HEK293 (cell line): Measurements from ENCODE around the gene CPNE5.
A peak's percentile ranks its signal among the peaks of the same experiment; 100 is the strongest.

Experiments
- CTCF ChIA-PET: fragments of 350-600 bp; formaldehyde crosslinking; extraction: SDS; loops from one replicate; lab custom pipeline; 2021; ENCODE audit warnings: antibody characterized with exemption; lab: Yijun Ruan, JAX
- POLR2A ChIA-PET: fragments of 300-600 bp; formaldehyde crosslinking; extraction: SDS; loops from one replicate; lab custom pipeline; 2020; ENCODE audit warnings: antibody characterized with exemption, inconsistent platforms; lab: Yijun Ruan, JAX
- H3K27ac ChIP-seq: fragments of 200-500 bp; sonication (Bioruptor generic); 2 replicates; pipeline ENCODE4 v1.5.1; 2014; ENCODE audit warnings: low read depth, low read length, control low read depth, inconsistent platforms; ENCODE audit errors: extremely low read depth
- H3K36me3 ChIP-seq, 2 experiments: fragments of 200-500 bp in 1 of 2; sonication (Bioruptor generic) in 1 of 2; 1 replicate in 1 of 2; 2 replicates in 1 of 2; pipeline ENCODE4 v1.5.1; 2014 to 2017; ENCODE audit warnings: inconsistent platforms in 2 of 2, low read length in 2 of 2; ENCODE audit not compliant: control insufficient read depth in 2 of 2, insufficient read depth in 1 of 2
- H3K4me1 ChIP-seq: fragments of 200-500 bp; sonication (Bioruptor generic); 2 replicates; pipeline ENCODE4 v1.5.1; 2014; ENCODE audit warnings: mild to moderate bottlenecking, low read length, inconsistent platforms; ENCODE audit not compliant: control insufficient read depth, insufficient read depth
- H3K4me3 ChIP-seq: 2 replicates; pipeline ENCODE4 v1.5.1; 2011; ENCODE audit warnings: low read depth, mild to moderate bottlenecking, control low read depth, low read length, moderate library complexity
- H3K9me3 ChIP-seq: fragments of 200-500 bp; sonication (Bioruptor generic); 2 replicates; pipeline ENCODE4 v1.5.1; 2014; ENCODE audit warnings: low read depth, low read length, inconsistent platforms; ENCODE audit not compliant: control insufficient read depth, insufficient read depth
- ATF2 ChIP-seq: fragments of 450-650 bp; formaldehyde crosslinking; IDR thresholded peaks from 2 replicates; pipeline ENCODE4 v1.5.1; 2016; ENCODE audit warnings: missing biosample characterization, missing genetic modification characterization, low read depth
- TSHZ1 ChIP-seq: fragments of 450-650 bp; formaldehyde crosslinking; IDR thresholded peaks from 2 replicates; pipeline ENCODE4 v1.5.1; 2016; ENCODE audit warnings: missing biosample characterization, missing genetic modification characterization, borderline replicate concordance
- WT1 ChIP-seq: fragments of 450-650 bp; formaldehyde crosslinking; IDR thresholded peaks from 2 replicates; pipeline ENCODE4 v1.5.1; 2016; ENCODE audit warnings: missing biosample characterization, missing genetic modification characterization
- ZBTB17 ChIP-seq: fragments of 450-650 bp; formaldehyde crosslinking; IDR thresholded peaks from 2 replicates; pipeline ENCODE4 v1.5.1; 2016; ENCODE audit warnings: missing biosample characterization, missing genetic modification characterization
- ZBTB20 ChIP-seq: fragments of 450-650 bp; formaldehyde crosslinking; IDR thresholded peaks from 2 replicates; pipeline ENCODE4 v1.5.1; 2016; ENCODE audit warnings: missing biosample characterization, missing genetic modification characterization
- ZBTB6 ChIP-seq: fragments of 450-650 bp; formaldehyde crosslinking; IDR thresholded peaks from 2 replicates; pipeline ENCODE4 v1.5.1; 2017; ENCODE audit warnings: missing biosample characterization, missing genetic modification characterization
- ZNF10 ChIP-seq: fragments of 450-650 bp; formaldehyde crosslinking; IDR thresholded peaks from 2 replicates; pipeline ENCODE4 v1.5.1; 2017; ENCODE audit warnings: missing biosample characterization, missing genetic modification characterization
- ZNF202 ChIP-seq: fragments of 450-650 bp; formaldehyde crosslinking; IDR thresholded peaks from 2 replicates; pipeline ENCODE4 v1.5.1; 2016; ENCODE audit warnings: missing biosample characterization, missing genetic modification characterization, borderline replicate concordance
- ZNF274 ChIP-seq, 2 experiments: fragments of 200-500 bp in 1 of 2; fragments of 450-650 bp in 1 of 2; sonication (Bioruptor generic) in 1 of 2; formaldehyde crosslinking in 1 of 2; IDR thresholded peaks; 2 replicates each; pipeline versions ENCODE4 v1.5.1 to v1.6.1; 2014 to 2016; ENCODE audit warnings: borderline replicate concordance in 1 of 2, inconsistent platforms in 1 of 2, low read length in 1 of 2, missing biosample characterization in 1 of 2, missing genetic modification characterization in 1 of 2
- ZNF362 ChIP-seq: fragments of 450-650 bp; formaldehyde crosslinking; IDR thresholded peaks from 2 replicates; pipeline ENCODE4 v1.5.1; 2016; ENCODE audit warnings: missing biosample characterization, missing genetic modification characterization
- ZNF37A ChIP-seq: fragments of 450-650 bp; IDR thresholded peaks from 2 replicates; pipeline ENCODE4 v1.5.1; 2018; ENCODE audit warnings: missing biosample characterization, missing genetic modification characterization
- ZNF416 ChIP-seq: fragments of 450-650 bp; formaldehyde crosslinking; IDR thresholded peaks from 2 replicates; pipeline ENCODE4 v1.5.1; 2016; ENCODE audit warnings: missing biosample characterization, missing genetic modification characterization
- ZNF449 ChIP-seq: fragments of 450-650 bp; formaldehyde crosslinking; IDR thresholded peaks from 2 replicates; pipeline ENCODE4 v1.5.1; 2017; ENCODE audit warnings: missing biosample characterization, mild to moderate bottlenecking, missing genetic modification characterization, moderate library complexity
- ZNF518A ChIP-seq: fragments of 450-650 bp; formaldehyde crosslinking; conservative IDR thresholded peaks from 2 replicates; pipeline ENCODE4 v1.5.1; 2016; ENCODE audit warnings: low read depth, missing biosample characterization, missing genetic modification characterization
- ZNF585B ChIP-seq: fragments of 450-650 bp; formaldehyde crosslinking; IDR thresholded peaks from 2 replicates; pipeline ENCODE4 v1.5.1; 2016; ENCODE audit warnings: missing biosample characterization, missing genetic modification characterization
- ZNF600 ChIP-seq: fragments of 450-650 bp; formaldehyde crosslinking; IDR thresholded peaks from 2 replicates; pipeline ENCODE4 v1.5.1; 2016; ENCODE audit warnings: missing biosample characterization, missing genetic modification characterization
- ZNF610 ChIP-seq: fragments of 450-650 bp; formaldehyde crosslinking; IDR thresholded peaks from 2 replicates; pipeline ENCODE4 v1.5.1; 2016; ENCODE audit warnings: missing biosample characterization, missing genetic modification characterization, borderline replicate concordance
- ZNF658 ChIP-seq: fragments of 450-650 bp; formaldehyde crosslinking; IDR thresholded peaks from 2 replicates; pipeline ENCODE4; 2016; ENCODE audit warnings: missing biosample characterization, missing genetic modification characterization
- ZNF785 ChIP-seq: fragments of 450-650 bp; formaldehyde crosslinking; IDR thresholded peaks from 2 replicates; pipeline ENCODE4 v1.5.1; 2016; ENCODE audit warnings: missing biosample characterization, missing genetic modification characterization
- ZSCAN4 ChIP-seq: fragments of 450-650 bp; formaldehyde crosslinking; IDR thresholded peaks from 2 replicates; pipeline ENCODE4 v1.5.1; 2017; ENCODE audit warnings: missing biosample characterization, missing genetic modification characterization

Gene CPNE5

GRCh38 chr6:36724514-36725390 lies 114.5 kb downstream of the CPNE5 start:
- H3K9me3 ChIP-seq: no peaks in the 10 kb centered on the region
- CTCF ChIA-PET: interaction anchor here (0.6 to 5.4 kb wide), 34 partner anchors 8 to 702 kb away, joined by 3 to 50 read pairs (median 4); no protein-coding TSS in a partner anchor
- TF ChIP-seq ZNF10 (tag by site-specific recombination) (no peak), ZNF274 (IDR thresholded peaks at IDR 0.05; ENCODE audit: low read length) (no peak), ZNF274 (tag by site-specific recombination; IDR thresholded peaks at IDR 0.05; ENCODE audit: borderline replicate concordance) (no peak), TSHZ1 (no peak), ZNF585B (tag by site-specific recombination) (no peak), ZNF785 (tag by site-specific recombination) (no peak), ZSCAN4 (no peak), ZNF416 (tag by site-specific recombination) (no peak), ZNF518A (tag by site-specific recombination) (no peak), ZNF658 (tag by site-specific recombination) (no peak), WT1 (no peak), ZNF362 (tag by site-specific recombination) (no peak), ZNF449 (tag by site-specific recombination) (peak; percentile 79; the same call in 1 of the 2 replicates), ATF2 (tag by site-specific recombination) (no peak), ZNF610 (tag by site-specific recombination) (no peak), ZNF600 (tag by site-specific recombination) (no peak), ZNF202 (no peak), ZBTB17 (tag by site-specific recombination) (peak; percentile 41; the same call in 1 of the 2 replicates), ZBTB20 (tag by site-specific recombination) (no peak), ZNF37A (tag by site-specific recombination) (no peak), ZBTB6 (tag by site-specific recombination) (no peak)

More at GRCh38 chr6:36724514-36725390, 114.5 kb downstream of the CPNE5 start:
- POLR2A ChIA-PET: interaction anchor here (0.6 to 2.0 kb wide), 4 partner anchors 46 to 508 kb away, joined by 3 to 8 read pairs (median 5); partner anchors contain the start of gene CDKN1A
- Histone ChIP-seq H3K36me3 (no peaks in the 10 kb centered on the region), H3K4me3 (no peak overlapping the region), H3K4me1 (no peaks in the 10 kb centered on the region), H3K27ac (no peak overlapping the region)
